GM11168 (cell line): ENCODE results near the gene IGSF9.

ENCODE experiments used
- in situ Hi-C: fragments of 300-500 bp; cut with MboI; formaldehyde crosslinking; loops from one replicate; pipeline ENCODE4 v1.12.0; 2022; ENCODE audit warnings: low sequenced_read_pairs; ENCODE audit not compliant: unreplicated experiment

The IGSF9 gene

GRCh38 chr1:159923203-159924024 lies 22.0 kb downstream of the IGSF9 start:
- in situ Hi-C loops, result no loop called here

- in situ Hi-C loops, result no loop called here
These were observed 22.8 kb downstream of the IGSF9 start for GRCh38 chr1:159922511-159923202.

- in situ Hi-C loops, result no loop called here
These were observed 23.5 kb downstream of the IGSF9 start for GRCh38 chr1:159921700-159922504.

- in situ Hi-C loops, result no loop called here
These were observed 24.2 kb downstream of the IGSF9 start for GRCh38 chr1:159921251-159921650.

GRCh38 chr1:159920651-159921050 lies 24.8 kb downstream of the IGSF9 start:
- in situ Hi-C loops, result no loop called here

GRCh38 chr1:159920202-159920601 lies 25.2 kb downstream of the IGSF9 start:
- in situ Hi-C loops, result no loop called here

- in situ Hi-C loops, result no loop called here
These were observed 26.1 kb downstream of the IGSF9 start for GRCh38 chr1:159919236-159919865.

- in situ Hi-C loops, result no loop called here
These were observed 26.8 kb downstream of the IGSF9 start for GRCh38 chr1:159918352-159919200.

- in situ Hi-C loops, result no loop called here
These were observed 27.7 kb downstream of the IGSF9 start for GRCh38 chr1:159917533-159918351.

GRCh38 chr1:159916242-159917051 lies 29.0 kb downstream of the IGSF9 start:
- in situ Hi-C loops, result no loop called here

- in situ Hi-C loops, result no loop called here
These were observed 29.7 kb downstream of the IGSF9 start for GRCh38 chr1:159915571-159916241.

- in situ Hi-C loops, result no loop called here
These were observed 31.0 kb downstream of the IGSF9 start for GRCh38 chr1:159914252-159915018.

- in situ Hi-C loops, result no loop called here
These were observed 31.8 kb downstream of the IGSF9 start for GRCh38 chr1:159913451-159914192.

- in situ Hi-C loops, result no loop called here
These were observed 33.9 kb downstream of the IGSF9 start for GRCh38 chr1:159911326-159912070.
